Esophagus squamous epithelium (tissue), 4 donors: ENCODE data around the gene ZC2HC1C.

Experiments
- CTCF ChIP-seq, 6 experiments: fragments of 450-650 bp in 4 of 6; fragments of 200-600 bp in 2 of 6; sonication (generic) in 2 of 6; IDR thresholded peaks; one replicate each; pipeline ENCODE4 v1.5.1; 2016 to 2019; ENCODE audit warnings: antibody characterized with exemption in 6 of 6, mild to moderate bottlenecking in 4 of 6, moderate library complexity in 4 of 6
- POLR2A ChIP-seq, 4 donors: fragments of 450-650 bp; IDR thresholded peaks; one replicate each; pipeline ENCODE4 v1.6.1; 2017; ENCODE audit warnings: antibody characterized with exemption in 4 of 4, mild to moderate bottlenecking in 4 of 4, moderate library complexity in 3 of 4

- TF ChIP-seq CTCF (IDR thresholded peaks at IDR 0.05): no peak
- TF ChIP-seq POLR2A (IDR thresholded peaks at IDR 0.05): no peak
Observed at GRCh38 chr14:75049136-75049535, 20.3 kb upstream of the ZC2HC1C start.
